ENCODE results near the gene GAL3ST1. TPM values are rescaled to one million over a fixed set of nuclear protein-coding genes. Genes with fewer than 3 reads are reported as not detected.

The GAL3ST1 gene, protein sequence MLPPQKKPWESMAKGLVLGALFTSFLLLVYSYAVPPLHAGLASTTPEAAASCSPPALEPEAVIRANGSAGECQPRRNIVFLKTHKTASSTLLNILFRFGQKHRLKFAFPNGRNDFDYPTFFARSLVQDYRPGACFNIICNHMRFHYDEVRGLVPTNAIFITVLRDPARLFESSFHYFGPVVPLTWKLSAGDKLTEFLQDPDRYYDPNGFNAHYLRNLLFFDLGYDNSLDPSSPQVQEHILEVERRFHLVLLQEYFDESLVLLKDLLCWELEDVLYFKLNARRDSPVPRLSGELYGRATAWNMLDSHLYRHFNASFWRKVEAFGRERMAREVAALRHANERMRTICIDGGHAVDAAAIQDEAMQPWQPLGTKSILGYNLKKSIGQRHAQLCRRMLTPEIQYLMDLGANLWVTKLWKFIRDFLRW
- total RNA-seq (2022; extraction: Qiagen RNA extraction; ENCODE audit: low read depth) = 6.6 to 9.7 TPM (median 8.0 TPM) in 5 replicates

DNA sequence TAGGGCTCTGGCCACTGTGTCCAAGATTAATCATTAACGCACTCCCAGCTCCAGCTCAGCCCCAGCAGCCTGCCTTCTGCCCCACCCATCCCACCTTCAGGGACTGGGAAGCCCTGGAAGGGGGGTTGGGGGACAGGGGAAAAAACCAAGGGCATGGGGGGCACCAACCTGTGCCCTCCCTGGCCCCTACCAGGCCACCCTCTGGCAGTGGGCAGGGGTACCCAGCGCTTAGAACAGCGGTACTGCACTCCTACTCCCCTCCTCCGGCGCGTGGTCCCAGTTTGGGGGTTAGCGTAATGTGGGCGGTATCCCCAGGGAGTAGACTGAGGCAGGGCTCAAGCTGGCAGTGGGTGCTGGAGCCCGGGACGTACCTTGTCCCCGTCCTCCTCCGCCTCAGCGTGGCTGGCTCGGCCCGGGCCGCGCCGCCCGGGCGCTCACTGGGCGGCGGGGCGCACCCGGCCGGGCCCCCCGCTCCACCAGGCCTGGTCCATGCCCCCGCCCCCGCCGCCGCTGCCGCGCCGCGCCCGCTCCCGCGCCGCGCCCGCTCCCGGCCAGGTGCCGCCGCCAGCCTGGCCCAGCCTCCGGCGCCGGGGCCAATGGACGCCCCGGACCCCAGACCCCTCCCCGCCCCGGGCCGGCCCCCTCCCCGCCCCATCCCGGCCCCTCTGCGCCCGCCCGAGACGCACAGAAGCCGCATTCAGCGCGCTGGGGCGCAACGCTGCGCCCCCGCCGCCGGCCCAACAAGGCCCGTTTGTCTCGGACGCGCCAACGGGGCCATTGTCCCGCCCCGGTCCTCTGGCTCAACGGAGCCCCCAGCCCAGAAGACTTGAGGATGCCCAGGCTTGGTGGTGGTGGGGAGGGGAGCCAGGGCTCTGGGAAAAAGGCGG lies at the start of gene GAL3ST1:
Gene GAL3ST1, minus strand, starts transcription at position 571 of the 887 bp plus-strand sequence. CDS start 17,273 bp downstream, outside the sequence.

DNA sequence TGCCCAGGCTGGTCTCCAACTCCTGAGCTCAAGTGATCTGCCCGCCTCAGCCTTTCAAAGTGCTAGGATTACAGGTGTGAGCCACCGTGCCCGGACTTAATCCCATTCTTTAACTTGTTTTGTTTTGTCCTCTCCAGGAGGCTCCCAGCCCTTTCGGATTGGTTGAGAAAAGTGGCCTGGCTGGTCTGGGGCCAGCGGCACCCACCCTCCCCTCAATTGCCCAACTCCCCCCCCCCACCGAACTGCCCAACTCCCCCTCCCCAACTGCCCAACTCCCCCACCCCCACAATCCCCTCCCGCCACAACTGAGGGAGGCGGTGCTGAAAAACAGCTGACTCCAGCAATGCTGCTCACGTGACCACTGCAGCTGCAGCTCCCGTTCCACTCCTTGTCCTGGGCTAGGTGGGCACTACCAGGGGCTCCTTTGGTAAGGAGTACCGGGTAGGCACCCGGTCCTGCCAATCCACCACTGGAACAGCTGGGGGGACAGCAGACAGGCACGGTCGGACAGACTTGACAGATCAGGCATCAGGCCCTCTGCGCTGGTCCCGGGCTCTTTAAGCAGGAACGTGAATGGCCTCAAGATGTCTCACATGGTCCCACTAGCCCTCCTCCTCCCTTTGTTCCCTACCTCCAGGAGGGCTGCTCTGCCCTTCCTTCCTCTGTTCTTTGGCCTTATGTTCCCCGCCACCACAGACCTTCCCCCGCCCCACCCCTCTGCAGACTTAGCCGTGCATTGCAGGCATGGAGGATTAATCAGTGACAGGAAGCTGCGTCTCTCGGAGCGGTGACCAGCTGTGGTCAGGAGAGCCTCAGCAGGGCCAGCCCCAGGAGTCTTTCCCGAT lies 32.2 kb upstream of the GAL3ST1 start, which contains the start of gene TCN2:
Gene TCN2, plus strand, starts transcription at position 720 of the 845 bp plus-strand sequence. CDS start 158 bp downstream, outside the sequence.

DNA sequence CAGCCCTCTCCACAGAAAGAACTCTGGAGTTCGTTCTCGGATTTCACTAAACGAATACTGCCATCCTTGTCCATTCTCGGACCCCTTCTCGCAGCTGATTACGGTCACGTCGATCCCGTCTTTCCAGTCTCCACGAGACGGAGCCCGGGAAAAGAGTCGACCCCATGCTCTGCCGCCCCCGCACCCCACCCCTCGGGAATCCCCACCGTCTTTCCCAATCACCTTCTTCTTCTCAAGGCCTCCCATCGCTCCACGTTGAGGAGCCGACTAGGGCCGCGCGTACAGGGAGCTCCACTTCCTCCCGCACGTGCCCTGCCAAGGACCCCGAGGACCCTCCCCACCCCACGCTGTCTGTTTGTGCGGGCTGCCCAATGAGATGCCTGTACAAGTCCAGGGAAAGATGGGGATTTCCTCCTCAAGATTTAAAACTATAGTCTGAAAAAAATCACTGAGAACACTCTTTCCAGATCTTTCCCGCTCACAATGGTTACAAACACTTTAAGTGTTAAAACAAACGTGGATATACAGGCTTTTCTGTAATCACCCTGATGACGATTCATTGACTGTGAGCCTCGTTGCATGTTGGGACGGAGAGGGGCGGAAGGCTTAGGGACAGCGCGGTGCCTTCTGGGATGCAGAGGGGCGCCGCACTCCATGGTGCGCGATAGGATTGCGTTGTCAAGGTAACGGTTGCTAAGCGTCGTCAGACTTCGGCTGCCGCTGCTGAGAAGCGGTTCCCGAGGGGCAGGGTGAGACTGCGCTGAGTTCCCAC lies 17.3 kb upstream of the GAL3ST1 start, which contains the start of gene PES1:
Gene PES1, minus strand, starts transcription at position 323 of the 772 bp plus-strand sequence. Its CDS starts 77 bp downstream, at position 246.

DNA sequence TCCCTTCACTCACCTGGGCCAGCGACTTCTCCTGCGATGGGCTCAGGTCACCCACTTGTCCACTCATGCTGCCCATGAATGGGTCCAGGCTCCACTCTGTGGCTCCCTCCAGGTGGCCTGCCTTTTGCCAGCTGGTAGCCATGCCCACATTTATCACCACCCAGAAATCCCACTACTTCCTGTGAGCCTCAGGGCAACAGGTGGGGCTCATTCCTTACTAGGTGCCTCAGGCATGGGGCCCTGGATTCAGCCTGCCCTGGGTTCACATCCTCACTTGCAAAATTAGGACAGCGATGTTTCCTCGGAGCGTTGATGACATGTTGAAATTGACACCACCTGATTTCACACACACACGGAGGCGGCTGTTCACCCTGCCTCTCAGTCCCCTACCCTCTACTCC lies 27.8 kb downstream of the GAL3ST1 start, which contains the start of gene SEC14L6:
Gene SEC14L6, minus strand, starts transcription at position 126 of the 400 bp plus-strand sequence. Its CDS starts 59 bp downstream, at position 67.

Other genes with a start within 250 kb of the GAL3ST1 start
- gene TBC1D10A, start 247.7 kb downstream of the GAL3ST1 start, total RNA-seq (2022; extraction: Qiagen RNA extraction; ENCODE audit: low read depth) = 9.7 to 12.7 TPM (median 12.2 TPM) in 5 replicates
- 45.2 to 72.3 TPM (median 62.8 TPM) in 5 replicates for gene SF3A1, start 217.8 kb downstream of the GAL3ST1 start, total RNA-seq (2022; extraction: Qiagen RNA extraction; ENCODE audit: low read depth)
- 2.9 to 3.2 TPM (median 2.9 TPM) in 5 replicates for gene CCDC157, start 217.7 kb downstream of the GAL3ST1 start, total RNA-seq (2022; extraction: Qiagen RNA extraction; ENCODE audit: low read depth)
- 14.3 to 19.7 TPM (median 18.2 TPM) in 5 replicates for gene RNF215, start 187.3 kb downstream of the GAL3ST1 start, total RNA-seq (2022; extraction: Qiagen RNA extraction; ENCODE audit: low read depth)
- gene SEC14L2, start 177.6 kb downstream of the GAL3ST1 start, total RNA-seq (2022; extraction: Qiagen RNA extraction; ENCODE audit: low read depth) = 23.3 to 34.1 TPM (median 27.1 TPM) in 5 replicates
- gene MTFP1, start 148.9 kb downstream of the GAL3ST1 start, total RNA-seq (2022; extraction: Qiagen RNA extraction; ENCODE audit: low read depth) = 64.2 to 71.0 TPM (median 67.7 TPM) in 5 replicates
- not detected in 5 replicates for gene SEC14L3, start 102.6 kb downstream of the GAL3ST1 start, total RNA-seq (2022; extraction: Qiagen RNA extraction; ENCODE audit: low read depth)
- gene SEC14L4, start 69.0 kb downstream of the GAL3ST1 start, total RNA-seq (2022; extraction: Qiagen RNA extraction; ENCODE audit: low read depth) = 4.8 to 6.2 TPM (median 5.5 TPM) in 5 replicates
- not detected in 5 replicates for gene SEC14L6, start 27.9 kb downstream of the GAL3ST1 start, total RNA-seq (2022; extraction: Qiagen RNA extraction; ENCODE audit: low read depth)
- gene PES1, start 17.2 kb upstream of the GAL3ST1 start, total RNA-seq (2022; extraction: Qiagen RNA extraction; ENCODE audit: low read depth) = 107 to 133 TPM (median 113 TPM) in 5 replicates
- 4.0 to 5.2 TPM (median 4.9 TPM) in 5 replicates for gene TCN2, start 32.5 kb upstream of the GAL3ST1 start, total RNA-seq (2022; extraction: Qiagen RNA extraction; ENCODE audit: low read depth)
- gene SLC35E4, start 61.1 kb upstream of the GAL3ST1 start, total RNA-seq (2022; extraction: Qiagen RNA extraction; ENCODE audit: low read depth) = 5.4 to 7.3 TPM (median 6.5 TPM) in 5 replicates
- gene DUSP18, start 93.2 kb upstream of the GAL3ST1 start, total RNA-seq (2022; extraction: Qiagen RNA extraction; ENCODE audit: low read depth) = 3.8 to 5.9 TPM (median 5.1 TPM) in 5 replicates
- gene OSBP2, start 120.2 kb upstream of the GAL3ST1 start, total RNA-seq (2022; extraction: Qiagen RNA extraction; ENCODE audit: low read depth) = 10.6 to 15.3 TPM (median 13.9 TPM) in 5 replicates